Measurements from ENCODE around the gene TWF2. TPM values are rescaled to one million over a fixed set of nuclear protein-coding genes. Genes with fewer than 3 reads are reported as not detected.

Gene TWF2
- total and polyA plus RNA-seq, 2 donors: 36.7 to 75.3 TPM

- Histone ChIP-seq H3K36me3 (ENCODE audit: insufficient read depth) (no peaks in the 10 kb centered on the region), H3K4me1 (ENCODE audit: insufficient read depth) (no peaks in the 10 kb centered on the region), H3K4me3 (ENCODE audit: low read depth, low read length) (peak overlapping the region; percentile 74), H3K27ac (ENCODE audit: low read depth) (peak overlapping the region; percentile 69)
- no peak for DNase-seq (ENCODE audit: extremely low spot score)
- 10% methylated on average over 11 of the region's 11 CpGs for WGBS
These were observed 681 bp downstream of the TWF2 start for GRCh38 chr3:52238193-52238760.

GRCh38 chr3:52237657-52238172, 1.2 kb downstream of the TWF2 start:
- WGBS: 9% methylated on average over 8 of the region's 8 CpGs
- H3K4me3 ChIP-seq (ENCODE audit: low read depth, low read length): no peak overlapping the region
- DNase-seq (ENCODE audit: extremely low spot score): no peak
- no peaks in the 10 kb centered on the region for H3K4me1 ChIP-seq (ENCODE audit: insufficient read depth)
- peak overlapping the region; percentile 63 for H3K27ac ChIP-seq (ENCODE audit: low read depth)
- H3K36me3 ChIP-seq (ENCODE audit: insufficient read depth): no peaks in the 10 kb centered on the region

- no peaks in the 10 kb centered on the region for H3K36me3 ChIP-seq (ENCODE audit: insufficient read depth)
- DNase-seq (ENCODE audit: extremely low spot score): no peak
- no peak overlapping the region for H3K4me3 ChIP-seq (ENCODE audit: low read depth, low read length)
- 74% methylated on average over 6 of the region's 6 CpGs for WGBS
- H3K4me1 ChIP-seq (ENCODE audit: insufficient read depth): no peaks in the 10 kb centered on the region
- H3K27ac ChIP-seq (ENCODE audit: low read depth): peak overlapping the region; percentile 63
These were observed 1.8 kb downstream of the TWF2 start for GRCh38 chr3:52237006-52237656.

- H3K4me1 ChIP-seq (ENCODE audit: insufficient read depth): no peaks in the 10 kb centered on the region
- 76% methylated on average over 5 of the region's 5 CpGs for WGBS
These were observed 2.5 kb downstream of the TWF2 start for GRCh38 chr3:52236424-52236886.

GRCh38 chr3:52234516-52235447, 4.2 kb downstream of the TWF2 start:
- no peaks in the 10 kb centered on the region for H3K36me3 ChIP-seq (ENCODE audit: insufficient read depth)
- 88% methylated on average over 15 of the region's 15 CpGs for WGBS
- no peak overlapping the region for H3K4me3 ChIP-seq (ENCODE audit: low read depth, low read length)
- no peak overlapping the region for H3K27ac ChIP-seq (ENCODE audit: low read depth)
- no peaks in the 10 kb centered on the region for H3K4me1 ChIP-seq (ENCODE audit: insufficient read depth)
- DNase-seq (ENCODE audit: extremely low spot score): no peak

More at GRCh38 chr3:52236424-52236886, 2.5 kb downstream of the TWF2 start:
- Histone ChIP-seq H3K27ac (ENCODE audit: low read depth) (no peak overlapping the region), H3K36me3 (ENCODE audit: insufficient read depth) (no peaks in the 10 kb centered on the region), H3K4me3 (ENCODE audit: low read depth, low read length) (no peak overlapping the region)
- no peak for DNase-seq (ENCODE audit: extremely low spot score)

GRCh38 chr3:52233968-52234367, 5.0 kb downstream of the TWF2 start:
- H3K4me3 ChIP-seq (ENCODE audit: low read depth, low read length): no peak overlapping the region
- WGBS: 76% methylated on average over 3 of the region's 3 CpGs
- H3K36me3 ChIP-seq (ENCODE audit: insufficient read depth): peaks cover 2% of the 10 kb centered on the region
- DNase-seq (ENCODE audit: extremely low spot score): no peak
- no peak overlapping the region for H3K27ac ChIP-seq (ENCODE audit: low read depth)
- H3K4me1 ChIP-seq (ENCODE audit: insufficient read depth): no peaks in the 10 kb centered on the region

- no peaks in the 10 kb centered on the region for H3K4me1 ChIP-seq (ENCODE audit: insufficient read depth)
These were observed 5.8 kb downstream of the TWF2 start for GRCh38 chr3:52233108-52233591.

GRCh38 chr3:52232279-52233107, 6.5 kb downstream of the TWF2 start:
- Histone ChIP-seq H3K36me3 (ENCODE audit: insufficient read depth) (peaks cover 5% of the 10 kb centered on the region), H3K27ac (ENCODE audit: low read depth) (no peak overlapping the region), H3K4me3 (ENCODE audit: low read depth, low read length) (no peak overlapping the region), H3K4me1 (ENCODE audit: insufficient read depth) (no peaks in the 10 kb centered on the region)
- DNase-seq (ENCODE audit: extremely low spot score): no peak
- WGBS: 86% methylated on average over 28 of the region's 28 CpGs

More at GRCh38 chr3:52233108-52233591, 5.8 kb downstream of the TWF2 start:
- WGBS: 95% methylated on average over 5 of the region's 5 CpGs
- peaks cover 5% of the 10 kb centered on the region for H3K36me3 ChIP-seq (ENCODE audit: insufficient read depth)
- H3K27ac ChIP-seq (ENCODE audit: low read depth): no peak overlapping the region
- no peak for DNase-seq (ENCODE audit: extremely low spot score)
- H3K4me3 ChIP-seq (ENCODE audit: low read depth, low read length): no peak overlapping the region

- no peak for DNase-seq (ENCODE audit: extremely low spot score)
- Histone ChIP-seq H3K27ac (ENCODE audit: low read depth) (no peak overlapping the region), H3K4me1 (ENCODE audit: insufficient read depth) (no peaks in the 10 kb centered on the region), H3K36me3 (ENCODE audit: insufficient read depth) (peaks cover 5% of the 10 kb centered on the region), H3K4me3 (ENCODE audit: low read depth, low read length) (no peak overlapping the region)
- WGBS: 72% methylated on average over 34 of the region's 34 CpGs
These were observed 7.3 kb downstream of the TWF2 start for GRCh38 chr3:52231502-52232278.

GRCh38 chr3:52230889-52231499, 8.0 kb downstream of the TWF2 start:
- Histone ChIP-seq H3K4me3 (ENCODE audit: low read depth, low read length) (no peak overlapping the region), H3K4me1 (ENCODE audit: insufficient read depth) (no peaks in the 10 kb centered on the region), H3K27ac (ENCODE audit: low read depth) (no peak overlapping the region), H3K36me3 (ENCODE audit: insufficient read depth) (peaks cover 5% of the 10 kb centered on the region)
- WGBS: 89% methylated on average over 16 of the region's 16 CpGs
- DNase-seq (ENCODE audit: extremely low spot score): no peak

- no peak overlapping the region for H3K27ac ChIP-seq (ENCODE audit: low read depth)
- WGBS: 94% methylated on average over 6 of the region's 6 CpGs
- no peaks in the 10 kb centered on the region for H3K4me1 ChIP-seq (ENCODE audit: insufficient read depth)
- H3K4me3 ChIP-seq (ENCODE audit: low read depth, low read length): no peak overlapping the region
- H3K36me3 ChIP-seq (ENCODE audit: insufficient read depth): peaks cover 5% of the 10 kb centered on the region
- no peak for DNase-seq (ENCODE audit: extremely low spot score)
These were observed 8.5 kb downstream of the TWF2 start for GRCh38 chr3:52230461-52230860.

- no peak for DNase-seq (ENCODE audit: extremely low spot score)
- Histone ChIP-seq H3K4me1 (ENCODE audit: insufficient read depth) (no peaks in the 10 kb centered on the region), H3K4me3 (ENCODE audit: low read depth, low read length) (no peak overlapping the region), H3K36me3 (ENCODE audit: insufficient read depth) (peaks cover 5% of the 10 kb centered on the region), H3K27ac (ENCODE audit: low read depth) (no peak overlapping the region)
- WGBS: 91% methylated on average over 13 of the region's 13 CpGs
These were observed 9.3 kb downstream of the TWF2 start for GRCh38 chr3:52229656-52230055.

Measured in urinary bladder (tissue), 4 donors.